Measurements from ENCODE around the gene C8G.

GRCh38 chr9:136953771-136954269 is 8.8 kb downstream of the C8G start:
- TF ChIP-seq CTCF (IDR thresholded peaks at IDR 0.05; ENCODE audit: poor library complexity, severe bottlenecking) (no peak), EZH2 (IDR thresholded peaks at IDR 0.05; ENCODE audit: borderline replicate concordance, insufficient read depth, low read length, poor library complexity, severe bottlenecking) (no peak), TAF1 (IDR thresholded peaks at IDR 0.05; ENCODE audit: low read depth) (no peak), POLR2AphosphoS5 (IDR thresholded peaks at IDR 0.05) (no peak), EP300 (conservative IDR thresholded peaks at IDR 0.05; ENCODE audit: poor library complexity, severe bottlenecking) (no peak), MXI1 (conservative IDR thresholded peaks at IDR 0.05; ENCODE audit: poor library complexity, severe bottlenecking) (no peak), RAD21 (conservative IDR thresholded peaks at IDR 0.05) (no peak)
- TF ChIP-seq, protein P1, sequence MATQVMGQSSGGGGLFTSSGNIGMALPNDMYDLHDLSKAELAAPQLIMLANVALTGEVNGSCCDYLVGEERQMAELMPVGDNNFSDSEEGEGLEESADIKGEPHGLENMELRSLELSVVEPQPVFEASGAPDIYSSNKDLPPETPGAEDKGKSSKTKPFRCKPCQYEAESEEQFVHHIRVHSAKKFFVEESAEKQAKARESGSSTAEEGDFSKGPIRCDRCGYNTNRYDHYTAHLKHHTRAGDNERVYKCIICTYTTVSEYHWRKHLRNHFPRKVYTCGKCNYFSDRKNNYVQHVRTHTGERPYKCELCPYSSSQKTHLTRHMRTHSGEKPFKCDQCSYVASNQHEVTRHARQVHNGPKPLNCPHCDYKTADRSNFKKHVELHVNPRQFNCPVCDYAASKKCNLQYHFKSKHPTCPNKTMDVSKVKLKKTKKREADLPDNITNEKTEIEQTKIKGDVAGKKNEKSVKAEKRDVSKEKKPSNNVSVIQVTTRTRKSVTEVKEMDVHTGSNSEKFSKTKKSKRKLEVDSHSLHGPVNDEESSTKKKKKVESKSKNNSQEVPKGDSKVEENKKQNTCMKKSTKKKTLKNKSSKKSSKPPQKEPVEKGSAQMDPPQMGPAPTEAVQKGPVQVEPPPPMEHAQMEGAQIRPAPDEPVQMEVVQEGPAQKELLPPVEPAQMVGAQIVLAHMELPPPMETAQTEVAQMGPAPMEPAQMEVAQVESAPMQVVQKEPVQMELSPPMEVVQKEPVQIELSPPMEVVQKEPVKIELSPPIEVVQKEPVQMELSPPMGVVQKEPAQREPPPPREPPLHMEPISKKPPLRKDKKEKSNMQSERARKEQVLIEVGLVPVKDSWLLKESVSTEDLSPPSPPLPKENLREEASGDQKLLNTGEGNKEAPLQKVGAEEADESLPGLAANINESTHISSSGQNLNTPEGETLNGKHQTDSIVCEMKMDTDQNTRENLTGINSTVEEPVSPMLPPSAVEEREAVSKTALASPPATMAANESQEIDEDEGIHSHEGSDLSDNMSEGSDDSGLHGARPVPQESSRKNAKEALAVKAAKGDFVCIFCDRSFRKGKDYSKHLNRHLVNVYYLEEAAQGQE (IDR thresholded peaks at IDR 0.05; ENCODE audit: borderline replicate concordance): no peak
